ENCODE measurements around the gene PHF1. TPM values are rescaled to one million over a fixed set of nuclear protein-coding genes. Genes with fewer than 3 reads are reported as not detected.

Gene PHF1
- total RNA-seq, 3 donors from 2014 or later, result 72.8 to 82.8 (median 77.3) TPM

- no peak overlapping the region for H3K27ac ChIP-seq
- no peak for TF ChIP-seq POLR2A (IDR thresholded peaks at IDR 0.05)
- no peak for TF ChIP-seq POLR2AphosphoS5 (IDR thresholded peaks at IDR 0.05)
- TF ChIP-seq CTCF (IDR thresholded peaks at IDR 0.05), result no peak
- H3K36me3 ChIP-seq, result no peaks in the 10 kb centered on the region
- no peak overlapping the region for H3K4me3 ChIP-seq
- no peaks in the 10 kb centered on the region for H3K9me3 ChIP-seq
- no peaks in the 10 kb centered on the region for H3K4me1 ChIP-seq
- H3K27me3 ChIP-seq, result no peaks in the 10 kb centered on the region
- DNase-seq (ENCODE audit: low spot score in 2 of 2), result no peak
- intact Hi-C loops (cut with DNase I; ENCODE audit: low total_unique reads), result no loop called here
Observed at GRCh38 chr6:33445119-33445603, 34.3 kb downstream of the PHF1 start.

- intact Hi-C loops (cut with DNase I; ENCODE audit: low total_unique reads), result no loop called here
- Histone ChIP-seq H3K4me3 (no peak overlapping the region), H3K9me3 (no peaks in the 10 kb centered on the region), H3K27ac (no peak overlapping the region), H3K4me1 (no peaks in the 10 kb centered on the region), H3K36me3 (no peaks in the 10 kb centered on the region), H3K27me3 (no peaks in the 10 kb centered on the region)
- DNase-seq (ENCODE audit: low spot score in 2 of 2), result no peak
- TF ChIP-seq CTCF (IDR thresholded peaks at IDR 0.05) (no peak), POLR2AphosphoS5 (IDR thresholded peaks at IDR 0.05) (no peak), POLR2A (IDR thresholded peaks at IDR 0.05) (no peak)
Observed at GRCh38 chr6:33446356-33446755, 35.5 kb downstream of the PHF1 start.

- TF ChIP-seq POLR2AphosphoS5 (IDR thresholded peaks at IDR 0.05) (no peak), CTCF (IDR thresholded peaks at IDR 0.05) (no peak), POLR2A (IDR thresholded peaks at IDR 0.05) (no peak)
- Histone ChIP-seq H3K9me3 (no peaks in the 10 kb centered on the region), H3K27ac (no peak overlapping the region), H3K27me3 (no peaks in the 10 kb centered on the region), H3K36me3 (no peaks in the 10 kb centered on the region), H3K4me3 (no peak overlapping the region), H3K4me1 (peaks cover 0 to 5% of the 10 kb centered on the region in 2 donors)
- DNase-seq (ENCODE audit: low spot score in 2 of 2), result no peak
- intact Hi-C loops (cut with DNase I; ENCODE audit: low total_unique reads), result no loop called here
Observed at GRCh38 chr6:33450434-33450833, 39.6 kb downstream of the PHF1 start.

GRCh38 chr6:33451606-33452005 lies 40.8 kb downstream of the PHF1 start:
- Histone ChIP-seq H3K9me3 (no peaks in the 10 kb centered on the region), H3K27ac (no peak overlapping the region), H3K4me3 (no peak overlapping the region), H3K4me1 (peaks cover 0 to 6% of the 10 kb centered on the region in 2 donors), H3K36me3 (no peaks in the 10 kb centered on the region), H3K27me3 (no peaks in the 10 kb centered on the region)
- no peak for TF ChIP-seq POLR2A (IDR thresholded peaks at IDR 0.05)
- TF ChIP-seq POLR2AphosphoS5 (IDR thresholded peaks at IDR 0.05), result no peak
- TF ChIP-seq CTCF (IDR thresholded peaks at IDR 0.05), result no peak
- DNase-seq (ENCODE audit: low spot score in 2 of 2), result no peak
- intact Hi-C loops (cut with DNase I; ENCODE audit: low total_unique reads), result no loop called here

- TF ChIP-seq POLR2A (IDR thresholded peaks at IDR 0.05) (no peak), POLR2AphosphoS5 (IDR thresholded peaks at IDR 0.05) (no peak), CTCF (IDR thresholded peaks at IDR 0.05) (no peak)
- DNase-seq (ENCODE audit: low spot score in 2 of 2), result no peak
- no peak overlapping the region for H3K4me3 ChIP-seq
- peaks cover 0 to 6% of the 10 kb centered on the region in 2 donors for H3K4me1 ChIP-seq
- H3K9me3 ChIP-seq, result no peaks in the 10 kb centered on the region
- no peaks in the 10 kb centered on the region for H3K36me3 ChIP-seq
- intact Hi-C loops (cut with DNase I; ENCODE audit: low total_unique reads), result no loop called here
- H3K27ac ChIP-seq, result no peak overlapping the region
- no peaks in the 10 kb centered on the region for H3K27me3 ChIP-seq
Observed at GRCh38 chr6:33452496-33452895, 41.7 kb downstream of the PHF1 start.
